GM12865 (cell line): ENCODE measurements around the gene NUDT3.

ENCODE experiments used
- DNase-seq: peaks from one replicate; pipeline ENCODE4 v3.0.0; 2010; ENCODE audit warnings: low read depth
- H3K4me3 ChIP-seq: 2 replicates; pipeline ENCODE4 v1.5.1; 2011; ENCODE audit warnings: mild to moderate bottlenecking, low read depth, low read length, control low read depth
- CTCF ChIP-seq: IDR thresholded peaks from 2 replicates; pipeline ENCODE4 v1.5.1; 2011; ENCODE audit warnings: low read length, control low read depth, low read depth, inconsistent platforms; ENCODE audit not compliant: insufficient read depth; ENCODE audit errors: missing control alignments

NUDT3 gene

GRCh38 chr6:34386316-34387137 is 5.9 kb downstream of the NUDT3 start:
- H3K4me3 ChIP-seq = no peak overlapping the region
- no peak for TF ChIP-seq CTCF
- DNase-seq = no peak

- no peak overlapping the region for H3K4me3 ChIP-seq
- no peak for TF ChIP-seq CTCF
- no peak for DNase-seq
Measured at GRCh38 chr6:34385793-34386195, 6.7 kb downstream of the NUDT3 start.

DNA sequence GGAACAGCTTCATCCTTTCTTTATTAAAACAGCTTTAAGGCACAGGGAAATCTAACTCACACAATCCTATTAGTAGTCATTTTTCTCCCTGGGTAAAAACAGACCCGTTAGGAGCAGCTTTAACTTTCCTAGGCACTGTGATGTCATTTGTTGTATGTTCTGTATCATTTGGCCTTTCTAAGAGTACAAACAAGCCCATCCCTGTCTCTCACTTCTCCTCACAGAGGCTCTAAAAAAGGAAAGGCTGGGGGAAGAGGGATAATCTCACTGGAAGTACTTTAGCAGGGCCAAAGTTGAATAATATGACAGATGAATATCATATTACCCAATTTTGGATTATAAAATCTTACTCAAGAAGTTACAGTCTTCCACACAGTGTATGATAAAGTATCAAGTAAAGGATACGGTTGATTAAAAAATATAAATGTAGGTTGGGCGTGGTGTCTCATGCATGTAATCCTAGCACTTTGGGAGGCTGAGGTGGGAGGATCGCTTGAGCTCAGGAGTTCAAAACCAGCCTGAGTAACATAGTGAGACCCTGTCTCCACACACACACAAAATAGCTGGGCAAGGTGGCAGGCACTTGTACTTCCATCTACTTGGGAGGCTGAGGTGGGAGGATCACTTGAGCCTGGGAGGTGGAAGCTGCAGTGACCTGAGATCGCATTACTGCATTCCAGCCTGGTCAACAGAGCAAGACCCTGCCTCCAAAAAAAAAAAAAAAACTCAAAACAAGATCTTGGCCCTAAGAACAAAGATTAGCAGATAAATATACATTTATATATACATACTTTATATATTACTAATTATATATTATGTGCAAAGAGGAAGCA is 7.9 kb downstream of the NUDT3 start:
- DNase-seq = no peak
- no peak overlapping the region for H3K4me3 ChIP-seq
- no peak for TF ChIP-seq CTCF

GRCh38 chr6:34383656-34384320 is 8.7 kb downstream of the NUDT3 start:
- no peak for TF ChIP-seq CTCF
- no peak overlapping the region for H3K4me3 ChIP-seq
- DNase-seq = no peak

DNA sequence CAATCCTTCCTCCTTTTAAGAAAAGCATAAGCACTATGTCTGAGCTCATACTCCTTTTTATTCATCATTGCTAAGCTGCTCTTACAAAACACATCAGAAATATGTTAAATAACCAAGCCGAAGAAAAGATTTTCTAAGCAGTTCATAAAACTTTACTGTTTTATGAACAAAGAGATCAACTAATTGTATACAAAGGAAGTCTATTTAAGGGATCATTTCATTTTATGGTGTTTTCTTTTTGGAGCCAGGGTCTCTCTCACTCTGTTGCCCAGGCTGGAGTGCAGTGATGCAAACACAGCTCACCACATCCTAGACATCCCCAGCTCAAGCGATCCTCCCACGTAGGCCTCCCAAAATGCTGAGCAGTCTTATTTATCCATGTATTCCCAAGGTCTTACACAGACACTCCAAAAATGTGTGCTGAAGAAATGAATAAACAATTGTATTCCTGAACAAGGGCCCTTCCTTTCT is 9.3 kb downstream of the NUDT3 start:
- no peak overlapping the region for H3K4me3 ChIP-seq
- no peak for TF ChIP-seq CTCF
- DNase-seq = no peak

DNA sequence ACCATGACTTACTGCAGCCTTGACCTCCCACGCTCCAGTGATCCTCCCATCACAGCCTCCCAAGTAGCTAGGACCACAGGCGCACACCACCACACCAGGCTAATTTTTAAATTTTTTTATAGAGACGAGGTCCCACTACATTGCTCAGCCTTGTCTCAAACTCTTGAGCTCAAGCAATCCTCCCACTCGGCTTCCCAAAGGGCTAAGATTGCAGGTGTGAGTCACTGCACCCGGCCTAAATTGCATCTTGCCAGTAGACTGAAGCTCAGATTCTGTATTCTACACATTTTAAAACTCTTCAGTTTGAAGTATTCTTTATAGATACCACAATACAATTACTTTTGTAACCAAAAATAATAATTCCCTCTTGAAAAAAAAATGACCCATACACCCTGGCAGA is 11.4 kb downstream of the NUDT3 start:
- no peak for TF ChIP-seq CTCF
- H3K4me3 ChIP-seq = no peak overlapping the region
- no peak for DNase-seq
